ENCODE measurements around the gene GJB4.

- no peak for TF ChIP-seq CTCF (IDR thresholded peaks at IDR 0.05)
- TF ChIP-seq EZH2 (IDR thresholded peaks at IDR 0.05; ENCODE audit: borderline replicate concordance, insufficient read depth, low read depth, low read length, poor library complexity, severe bottlenecking) = no peak
Measured at GRCh38 chr1:34743775-34744174, 15.8 kb upstream of the GJB4 start.

Data from B cell (primary cell).